Erythroblast (primary cell): ENCODE data around the gene TMEM52.

Source experiments
- GATA1 ChIP-seq: IDR thresholded peaks from 2 replicates; pipeline ENCODE4 v1.6.1; 2011; ENCODE audit warnings: low read depth, mild to moderate bottlenecking, control low read depth, low read length, moderate library complexity
- POLR2A ChIP-seq: IDR thresholded peaks from 2 replicates; pipeline ENCODE4 v1.6.1; 2011; ENCODE audit warnings: mild to moderate bottlenecking, low read length

DNA sequence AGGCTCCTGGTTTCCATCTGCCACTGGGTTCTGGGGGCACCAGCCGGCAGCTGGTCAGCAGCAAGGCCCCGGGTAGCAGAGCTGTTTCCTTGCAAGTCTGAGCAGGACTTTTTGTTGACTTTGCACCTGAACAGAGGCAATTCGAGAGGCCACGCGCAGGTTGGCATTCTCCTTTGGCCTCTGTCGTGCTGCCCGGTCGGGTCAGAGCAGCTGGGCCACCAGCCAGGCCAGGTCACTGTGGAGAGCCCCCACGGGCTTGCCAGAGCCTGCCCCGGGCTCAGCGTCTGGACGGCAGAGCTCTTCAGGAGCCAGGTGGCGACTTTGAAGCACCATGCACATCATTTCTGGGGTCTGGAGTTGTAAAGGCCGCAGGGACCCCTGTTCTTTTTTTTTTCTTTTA is 28.4 kb upstream of the TMEM52 start:
- TF ChIP-seq POLR2A (no peak), GATA1 (no peak)
